C4-2B (cell line): ENCODE data around the gene RBM45.

Source experiments
- CTCF ChIP-seq: fragments of 450-650 bp; conservative IDR thresholded peaks from 2 replicates; pipeline ENCODE4 v1.5.1; 2017; ENCODE audit warnings: mild to moderate bottlenecking
- ZFX ChIP-seq: fragments of 450-650 bp; IDR thresholded peaks from 2 replicates; pipeline ENCODE4 v1.6.1; 2017

DNA sequence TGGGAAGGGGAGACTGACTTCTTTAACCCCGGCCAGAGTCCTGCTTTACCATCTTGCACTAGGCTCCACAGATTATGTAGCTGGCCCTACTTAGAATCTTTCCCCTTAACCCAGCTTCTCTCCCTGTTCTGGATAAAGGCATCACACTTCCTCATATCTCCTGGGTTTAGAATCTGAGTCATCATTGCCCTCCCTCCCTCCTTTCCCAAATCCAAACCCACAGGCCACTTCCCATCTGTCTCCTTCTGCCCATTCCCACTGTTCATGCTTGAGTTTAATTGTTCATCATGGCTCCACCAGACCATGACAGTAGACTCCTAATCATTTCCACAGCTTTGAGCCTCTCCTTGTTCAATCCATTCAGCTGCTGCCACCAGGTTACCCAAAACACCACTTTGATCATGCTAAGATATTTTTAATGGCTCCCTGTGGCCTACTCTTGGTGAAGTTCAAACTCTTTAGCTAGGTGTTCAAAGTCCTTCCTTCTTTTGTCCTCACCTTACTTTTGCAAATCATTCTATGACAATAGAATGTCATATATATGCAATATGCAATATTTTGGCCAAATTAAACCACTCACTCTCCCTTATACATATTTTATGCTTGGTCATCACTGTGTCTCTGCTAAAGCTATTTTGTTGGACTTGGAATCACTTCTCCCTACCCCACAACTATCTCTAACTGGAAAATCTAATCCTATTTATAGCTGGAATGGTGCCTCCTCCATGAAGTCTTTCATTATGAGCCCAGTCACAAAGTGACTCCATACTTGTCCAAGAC, 45.2 kb upstream of the RBM45 start:
- TF ChIP-seq CTCF (no peak), ZFX (no peak)
